Osteocyte (in vitro differentiated cells): ENCODE results near the gene SYNC. TPM values are rescaled to one million over a fixed set of nuclear protein-coding genes. Genes with fewer than 3 reads are reported as not detected.

Source experiments
- DNase-seq: peaks from one replicate; pipeline ENCODE4 v3.0.0; 2021; ENCODE audit warnings: mixed read lengths; ENCODE audit not compliant: unreplicated experiment; ENCODE audit errors: extremely low spot score
- H3K27ac Mint-ChIP-seq: one replicate; pipeline ENCODE4 v1.8.0; 2021; ENCODE audit warnings: mild to moderate bottlenecking, mixed read lengths; ENCODE audit not compliant: unreplicated experiment
- H3K27me3 Mint-ChIP-seq: one replicate; pipeline ENCODE4 v1.8.0; 2021; ENCODE audit warnings: mixed read lengths; ENCODE audit not compliant: unreplicated experiment
- H3K36me3 Mint-ChIP-seq: one replicate; pipeline ENCODE4 v1.8.0; 2021; ENCODE audit warnings: mixed read lengths; ENCODE audit not compliant: unreplicated experiment
- H3K4me1 Mint-ChIP-seq: one replicate; pipeline ENCODE4 v1.8.0; 2021; ENCODE audit warnings: mixed read lengths; ENCODE audit not compliant: unreplicated experiment
- H3K4me3 Mint-ChIP-seq: one replicate; pipeline ENCODE4 v1.8.0; 2021; ENCODE audit warnings: mild to moderate bottlenecking, moderate library complexity, mixed read lengths; ENCODE audit not compliant: unreplicated experiment
- H3K9me3 Mint-ChIP-seq: one replicate; pipeline ENCODE4 v1.8.0; 2021; ENCODE audit warnings: mixed read lengths; ENCODE audit not compliant: unreplicated experiment
- CTCF ChIP-seq: fragments of 200-600 bp; sonication (generic); IDR thresholded peaks from 2 replicates; pipeline ENCODE4 v1.5.0; 2021; ENCODE audit warnings: antibody characterized with exemption, mild to moderate bottlenecking, moderate library complexity
- total RNA-seq: library from RNA; stranded (reverse); gene quantifications from 2 replicates; pipeline ENCODE4 v1.2.1, GENCODE V29; 2021

Gene SYNC
- total RNA-seq, 1 donor from 2014 or later = 24.6 TPM

DNA sequence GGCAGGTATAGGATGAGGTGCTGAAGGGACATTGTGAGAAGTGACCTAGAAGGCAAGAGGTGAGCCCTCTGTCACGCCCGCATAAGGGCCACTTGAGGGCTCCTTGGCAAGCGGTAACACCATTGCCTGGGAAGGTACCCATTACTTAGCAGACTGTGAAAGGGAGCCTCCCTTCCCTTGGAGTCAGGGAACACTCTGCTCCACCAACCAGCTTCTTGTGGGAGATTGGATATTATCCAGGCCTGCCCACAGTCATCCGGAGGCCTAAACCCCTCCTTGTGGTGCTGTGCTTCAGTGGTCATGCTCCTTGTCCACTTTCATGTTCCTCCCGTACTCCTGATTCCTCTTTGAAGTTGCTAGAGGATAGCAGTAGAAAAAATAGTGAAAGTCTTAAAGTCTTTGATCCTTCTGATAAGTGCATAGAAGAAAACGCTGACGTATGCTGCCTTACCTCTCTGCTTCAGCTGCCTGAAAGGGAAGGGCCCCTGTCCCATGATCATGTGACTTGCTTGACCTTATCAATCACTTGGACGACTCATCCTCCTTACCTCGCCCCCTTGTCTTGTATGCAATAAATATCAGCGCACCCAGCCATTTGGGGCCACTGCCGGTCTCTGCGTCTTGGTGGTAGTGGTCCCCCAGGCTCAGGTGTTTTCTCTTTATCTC lies 35.5 kb downstream of the SYNC start:
- H3K27ac Mint-ChIP-seq = no peak overlapping the region
- H3K9me3 Mint-ChIP-seq = no peaks in the 10 kb centered on the region

GRCh38 chr1:32665915-32666314 lies 36.7 kb downstream of the SYNC start:
- Mint-ChIP-seq H3K27ac (no peak overlapping the region), H3K4me1 (peaks cover 2% of the 10 kb centered on the region), H3K36me3 (peaks cover 54% of the 10 kb centered on the region), H3K27me3 (no peaks in the 10 kb centered on the region), H3K4me3 (no peak overlapping the region), H3K9me3 (no peaks in the 10 kb centered on the region)
- no peak for TF ChIP-seq CTCF
- no peak for DNase-seq

More for the DNA sequence above, 35.5 kb downstream of the SYNC start:
- H3K4me3 Mint-ChIP-seq = no peak overlapping the region
- no peaks in the 10 kb centered on the region for H3K4me1 Mint-ChIP-seq
- TF ChIP-seq CTCF = no peak
- peaks cover 47% of the 10 kb centered on the region for H3K36me3 Mint-ChIP-seq
- H3K27me3 Mint-ChIP-seq = no peaks in the 10 kb centered on the region
- no peak for DNase-seq

DNA sequence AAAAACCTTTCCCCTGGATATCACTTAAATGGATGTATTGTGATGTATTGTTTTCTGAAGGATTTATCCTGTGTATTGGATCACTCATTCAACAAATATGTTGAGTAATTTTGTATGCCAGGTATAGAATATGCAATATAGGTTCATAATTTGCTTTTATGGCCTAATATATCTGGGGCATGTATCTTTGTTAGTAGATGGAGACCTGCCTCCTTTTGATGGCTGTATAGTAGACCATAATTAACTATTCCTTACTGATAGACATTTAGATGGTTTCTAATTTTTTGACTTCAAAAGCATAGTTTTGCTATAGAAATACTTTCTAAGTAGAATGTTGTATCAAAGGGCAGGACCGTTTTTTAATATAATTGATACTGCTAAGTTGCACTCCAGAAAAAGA lies 43.0 kb downstream of the SYNC start:
- DNase-seq = no peak
- TF ChIP-seq CTCF = no peak
- Mint-ChIP-seq H3K27me3 (no peaks in the 10 kb centered on the region), H3K36me3 (peaks cover 56% of the 10 kb centered on the region), H3K4me3 (no peak overlapping the region), H3K9me3 (no peaks in the 10 kb centered on the region), H3K27ac (no peak overlapping the region), H3K4me1 (peaks cover 11% of the 10 kb centered on the region)

- no peak for TF ChIP-seq CTCF
- Mint-ChIP-seq H3K36me3 (peaks cover 26% of the 10 kb centered on the region), H3K27me3 (no peaks in the 10 kb centered on the region), H3K27ac (peak overlapping the region; percentile 100), H3K4me1 (peaks cover 46% of the 10 kb centered on the region), H3K9me3 (no peaks in the 10 kb centered on the region), H3K4me3 (peak overlapping the region; percentile 91)
- no peak for DNase-seq
Measured at GRCh38 chr1:32652244-32652962, 50.2 kb downstream of the SYNC start.

DNA sequence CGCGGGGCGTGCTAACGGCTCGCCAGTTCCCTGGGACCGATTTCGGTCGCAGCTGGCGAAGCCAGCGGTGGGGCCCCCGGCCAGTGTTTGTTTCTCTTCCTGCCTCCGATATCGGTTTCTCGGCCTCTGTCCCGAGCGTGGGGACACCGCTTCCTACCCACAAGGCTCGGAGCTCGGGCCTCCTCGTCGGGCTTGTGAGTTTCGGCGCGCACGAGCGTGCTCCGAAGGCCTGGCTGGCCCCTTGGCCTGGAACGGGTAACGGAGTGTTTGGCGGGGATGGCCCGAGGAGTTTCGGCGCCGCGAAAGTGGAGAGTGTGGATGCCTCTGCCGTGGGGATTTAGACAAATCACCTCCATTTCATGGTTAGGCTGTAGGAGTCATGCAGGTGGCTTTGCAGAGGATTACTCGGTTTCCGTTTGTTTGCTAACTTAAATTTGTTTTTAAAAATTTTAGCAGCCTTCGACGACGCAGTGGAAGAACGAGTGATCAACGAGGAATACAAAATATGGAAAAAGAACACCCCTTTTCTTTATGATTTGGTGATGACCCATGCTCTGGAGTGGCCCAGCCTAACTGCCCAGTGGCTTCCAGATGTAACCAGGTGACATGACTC lies 51.0 kb downstream of the SYNC start:
- Mint-ChIP-seq H3K4me3 (peak overlapping the region; percentile 91), H3K36me3 (peaks cover 19% of the 10 kb centered on the region), H3K27me3 (no peaks in the 10 kb centered on the region), H3K27ac (peak overlapping the region; percentile 100), H3K9me3 (no peaks in the 10 kb centered on the region), H3K4me1 (peaks cover 46% of the 10 kb centered on the region)
- no peak for DNase-seq
- TF ChIP-seq CTCF = no peak
